Fibroblast of skin of abdomen (primary cell): Measurements from ENCODE around the gene CACHD1.

Source experiments
- DNase-seq: peaks from one replicate; pipeline ENCODE4 v3.0.0-alpha.2; 2013

Gene CACHD1

DNA sequence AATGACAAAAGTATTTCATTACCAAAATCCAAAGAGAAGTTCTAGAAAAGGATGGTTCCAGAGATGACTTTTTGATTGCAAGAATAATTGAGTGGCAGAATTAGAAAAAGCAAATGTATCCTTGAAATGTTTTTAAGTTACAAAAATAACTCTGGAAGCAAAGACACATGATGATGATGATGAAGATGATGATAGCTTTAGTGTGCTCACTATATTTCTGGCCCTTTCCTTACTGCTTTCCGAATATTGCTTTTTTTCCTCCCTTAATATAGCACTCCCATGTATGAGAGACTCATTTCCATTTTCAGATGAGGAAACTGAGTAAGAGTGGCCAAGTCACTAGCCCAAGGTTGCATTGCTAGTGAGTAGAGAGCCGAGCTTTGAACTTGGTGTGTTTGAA is 54.7 kb downstream of the CACHD1 start:
- no peak for DNase-seq

DNA sequence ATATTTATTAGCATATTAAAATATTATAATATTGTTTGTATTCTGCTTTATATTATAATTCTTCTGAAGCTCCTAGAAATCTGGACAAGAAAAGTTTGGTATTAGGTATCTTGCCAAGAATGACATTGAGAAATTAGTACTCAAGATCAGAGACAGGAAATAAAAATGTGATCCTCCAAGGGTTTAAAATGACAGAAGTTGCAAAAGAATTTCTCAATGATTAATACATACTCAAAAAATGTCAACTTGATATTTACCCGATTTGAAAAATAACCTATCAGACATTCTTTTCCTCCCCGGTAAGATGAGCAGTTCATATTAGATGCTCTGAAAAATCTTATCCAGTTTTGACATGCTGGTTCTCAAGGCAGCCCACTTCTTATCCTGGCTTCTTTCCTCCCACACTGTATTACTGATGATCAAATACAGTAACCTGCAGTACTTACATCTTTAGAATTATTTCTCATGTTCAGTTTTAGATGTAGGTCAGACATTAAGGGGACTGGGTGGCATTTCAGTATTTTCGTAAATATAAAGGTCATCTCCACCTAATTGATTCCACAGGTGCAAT is 55.3 kb downstream of the CACHD1 start:
- DNase-seq, result no peak

DNA sequence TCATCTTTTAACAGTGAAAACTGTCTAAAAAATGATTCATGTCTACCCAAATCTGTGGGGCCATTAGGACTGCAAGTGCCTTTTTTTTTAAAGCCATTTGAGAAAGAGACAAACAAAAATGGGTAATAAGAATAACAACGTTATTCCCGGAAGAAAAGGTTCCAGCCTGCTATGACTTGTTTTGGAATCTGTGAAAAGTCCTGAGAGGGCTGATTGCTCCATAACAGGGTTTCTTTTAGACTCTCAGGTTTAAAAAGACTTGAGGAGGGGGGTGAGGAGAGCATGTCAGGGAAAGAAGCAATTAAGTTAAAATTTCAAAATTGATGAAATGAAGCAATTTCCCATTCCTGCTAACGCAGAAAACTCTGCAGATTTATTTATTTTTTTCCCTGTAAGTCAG is 56.4 kb downstream of the CACHD1 start:
- no peak for DNase-seq

DNA sequence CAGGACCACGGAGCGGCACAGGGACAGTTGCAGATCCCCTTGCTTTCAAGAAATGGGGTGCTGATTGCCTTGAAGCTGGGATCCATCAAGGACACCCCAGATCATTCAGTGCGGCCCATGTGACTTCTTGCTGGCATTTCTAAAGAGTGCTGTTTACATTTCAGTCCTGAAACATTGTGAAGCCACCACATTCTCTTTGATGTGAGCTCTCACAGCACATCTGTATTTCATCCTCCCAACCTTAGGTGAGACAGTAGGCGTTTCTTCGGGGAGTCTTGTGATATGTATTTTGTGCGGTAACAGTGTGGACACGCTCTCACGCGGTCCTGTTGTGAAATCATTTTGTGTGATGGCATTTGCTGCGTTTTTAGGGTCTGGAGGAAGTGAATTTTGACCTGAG is 57.2 kb downstream of the CACHD1 start:
- no peak for DNase-seq

- no peak for DNase-seq
Observed at GRCh38 chr1:64527786-64528185, 57.9 kb downstream of the CACHD1 start.

GRCh38 chr1:64530969-64531692 is 61.2 kb downstream of the CACHD1 start:
- DNase-seq, result peak; percentile 48

GRCh38 chr1:64532646-64533045 is 62.7 kb downstream of the CACHD1 start:
- no peak for DNase-seq

- peak; percentile 44 for DNase-seq
Observed at GRCh38 chr1:64535938-64536835, 66.3 kb downstream of the CACHD1 start.

- no peak for DNase-seq
Observed at GRCh38 chr1:64536836-64537490, 67.0 kb downstream of the CACHD1 start.

DNA sequence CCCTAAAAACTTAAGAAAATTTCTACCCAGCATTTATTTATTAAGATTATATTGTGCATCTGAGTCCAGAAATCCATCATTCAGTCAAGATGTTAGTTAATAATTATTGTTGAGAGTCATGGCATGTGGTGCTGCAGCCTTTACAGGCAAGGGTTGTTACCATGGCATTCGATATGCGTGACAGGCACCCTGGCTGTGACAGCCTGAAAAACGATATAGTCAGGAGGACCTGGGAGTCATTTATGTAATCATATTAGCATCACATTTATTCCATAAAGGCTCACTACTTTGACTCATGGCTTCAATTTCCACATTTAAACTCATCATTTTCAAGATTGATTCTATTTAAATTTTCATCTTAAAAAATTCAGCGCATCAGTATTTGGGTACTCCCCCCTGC is 68.0 kb downstream of the CACHD1 start:
- no peak for DNase-seq

DNA sequence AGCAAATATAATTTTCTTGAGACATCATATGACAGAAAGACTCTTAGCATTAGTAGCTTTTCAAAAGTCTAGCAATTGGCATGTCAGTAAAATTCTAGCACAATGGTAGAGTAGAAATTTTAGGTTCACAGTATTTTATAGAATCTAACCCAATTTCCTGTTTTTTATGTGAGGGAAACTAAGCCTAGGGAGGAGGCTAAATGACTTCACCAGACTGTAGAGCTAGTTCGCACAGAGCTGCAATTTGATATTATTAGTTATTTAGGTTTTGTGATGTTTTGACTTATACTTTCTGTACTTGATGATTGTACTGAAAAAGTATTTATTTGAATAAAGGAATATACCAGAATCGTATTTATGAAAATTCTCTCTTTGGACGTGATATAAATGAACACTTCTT is 68.5 kb downstream of the CACHD1 start:
- DNase-seq, result no peak

DNA sequence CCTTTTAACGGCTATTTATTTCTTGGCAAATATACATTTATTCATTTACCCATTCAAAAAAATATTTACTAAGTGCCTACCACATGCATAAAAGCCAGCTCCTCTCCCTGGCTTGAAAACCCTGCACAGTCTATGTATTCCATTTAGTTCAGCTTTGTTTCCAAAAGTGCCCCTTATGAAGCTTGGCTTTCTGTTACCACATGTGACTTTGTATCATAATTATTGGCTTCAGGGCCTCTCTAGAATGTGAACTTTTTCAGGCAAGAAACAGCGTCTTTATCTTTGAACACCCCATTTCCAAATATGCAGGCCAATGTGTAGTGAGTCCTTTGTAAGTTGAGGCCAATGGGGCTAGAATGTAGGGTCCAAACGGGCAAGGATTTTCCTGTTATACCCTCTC is 69.4 kb downstream of the CACHD1 start:
- DNase-seq, result no peak

- peak; percentile 74 for DNase-seq
Observed at GRCh38 chr1:64539781-64540218, 69.9 kb downstream of the CACHD1 start.

GRCh38 chr1:64540265-64540791 is 70.4 kb downstream of the CACHD1 start:
- DNase-seq, result peak; percentile 51

- no peak for DNase-seq
Observed at GRCh38 chr1:64542118-64542517, 72.2 kb downstream of the CACHD1 start.

DNA sequence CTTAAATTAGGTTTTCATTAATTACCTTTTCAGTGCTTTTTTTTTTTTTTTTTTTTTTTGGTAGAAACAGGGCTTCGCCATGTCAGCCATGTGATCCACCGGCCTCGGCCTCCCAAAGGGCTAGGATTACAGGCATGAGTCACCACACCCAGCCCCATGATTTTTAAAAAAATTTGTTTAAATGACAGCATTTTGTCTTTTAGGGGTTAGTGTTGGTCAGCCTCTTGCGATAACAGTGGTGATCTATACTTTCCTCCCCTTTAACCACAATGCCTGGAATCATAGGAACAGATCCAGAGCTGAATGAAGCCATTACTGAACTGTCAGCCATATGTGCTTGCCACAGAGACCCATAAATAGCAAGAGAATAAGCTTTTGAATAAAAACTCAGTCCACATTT is 73.9 kb downstream of the CACHD1 start:
- peak; percentile 65 for DNase-seq

GRCh38 chr1:64545118-64545843 is 75.4 kb downstream of the CACHD1 start:
- no peak for DNase-seq

- DNase-seq, result peak; percentile 24
Observed at GRCh38 chr1:64546013-64546412, 76.1 kb downstream of the CACHD1 start.

DNA sequence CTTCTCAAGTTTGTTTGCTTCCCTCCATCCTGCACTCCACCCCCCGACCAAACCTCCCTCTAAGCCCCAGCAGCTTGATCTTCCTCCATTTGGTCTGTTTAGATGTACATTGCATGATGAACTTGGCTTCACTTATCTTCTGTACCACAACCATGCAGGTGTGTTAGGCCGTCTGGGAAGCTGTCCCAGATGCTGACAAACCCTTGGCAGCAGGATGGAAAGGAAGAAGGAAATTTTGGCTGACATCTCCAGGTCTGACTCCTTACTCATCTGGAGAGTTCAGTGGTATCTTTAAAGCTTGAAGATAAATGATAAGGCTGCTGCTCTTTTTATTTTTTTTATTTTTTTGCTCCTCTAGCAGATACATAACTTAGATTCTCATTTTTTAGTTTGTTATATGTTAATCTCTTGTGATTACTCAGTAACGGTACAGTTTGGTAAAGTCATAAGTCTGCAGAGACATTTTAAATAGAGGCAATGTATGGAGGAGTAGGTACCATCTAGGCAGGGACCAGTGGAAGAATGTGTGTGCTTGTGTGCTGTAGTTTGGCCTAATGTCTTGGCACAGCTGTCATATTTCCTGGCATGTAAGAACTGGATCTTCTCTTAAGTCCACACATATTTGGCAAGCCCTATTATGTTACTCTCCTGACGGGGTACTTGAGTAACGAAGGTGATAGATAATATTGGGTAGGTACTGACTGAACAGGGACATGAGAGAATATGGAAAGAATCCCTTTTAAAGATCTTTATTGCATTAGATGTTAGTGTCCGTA is 79.7 kb downstream of the CACHD1 start:
- no peak for DNase-seq

DNA sequence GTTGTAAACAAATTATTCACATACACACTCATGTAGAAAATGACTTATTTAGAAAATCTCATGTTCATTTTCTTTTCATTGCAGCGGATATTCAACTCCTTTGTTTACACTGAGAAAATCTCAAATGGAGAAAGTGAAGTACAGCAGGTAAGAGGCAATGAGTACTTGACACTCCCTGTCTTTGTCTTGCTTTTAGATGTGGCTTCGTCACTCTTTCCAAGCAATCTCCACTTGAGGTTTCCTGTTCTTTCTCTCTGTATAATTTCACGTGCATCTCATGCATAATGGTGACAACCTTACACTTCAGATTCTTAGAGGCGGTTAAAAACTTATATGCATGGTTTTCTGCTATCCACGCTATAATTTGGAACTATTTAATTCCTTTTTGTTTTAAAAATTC is 80.6 kb downstream of the CACHD1 start:
- no peak for DNase-seq

- peak; percentile 22 for DNase-seq
Observed at GRCh38 chr1:64550946-64551605, 81.1 kb downstream of the CACHD1 start.
